Activated CD4-positive, alpha-beta T cell treated with anti-CD3 and anti-CD28 coated beads, Interleukin-2, amount 10 ng/mL, durations not matched to agents 7 days and 5 days (primary cell): ENCODE measurements around the gene TAF12. TPM values are rescaled to one million over a fixed set of nuclear protein-coding genes. Genes with fewer than 3 reads are reported as not detected.
A peak's percentile ranks its signal among the peaks of the same experiment; 100 is the strongest.
"Not testable (repeated sequence)": the region's sequence is repeated elsewhere in the genome, so short reads cannot be mapped to it uniquely, and the experiment has no call there.

Source experiments
- CTCF ChIA-PET: fragments of 350-600 bp; sonication (Branson Sonifier 250); formaldehyde crosslinking; loops from one replicate; lab custom pipeline; 2021; ENCODE audit warnings: antibody characterized with exemption; lab: Charles Lee
- POLR2A ChIA-PET: fragments of 350-600 bp; sonication (Branson Sonifier 250); formaldehyde crosslinking; loops from one replicate; lab custom pipeline; 2021; ENCODE audit warnings: antibody characterized with exemption; lab: Charles Lee
- DNase-seq: peaks from one replicate; pipeline ENCODE4 v3.0.0-alpha.2; 2020
- H3K27ac Mint-ChIP-seq: one replicate; pipeline ENCODE4 v1.8.0; 2021; ENCODE audit warnings: mild to moderate bottlenecking, moderate library complexity, mixed read lengths
- H3K27me3 Mint-ChIP-seq: one replicate; pipeline ENCODE4 v1.8.0; 2021; ENCODE audit warnings: mixed read lengths
- H3K36me3 Mint-ChIP-seq: one replicate; pipeline ENCODE4 v1.8.0; 2021; ENCODE audit warnings: low read depth, mixed read lengths
- H3K4me1 Mint-ChIP-seq: one replicate; pipeline ENCODE4 v1.8.0; 2021; ENCODE audit warnings: mixed read lengths
- H3K4me3 Mint-ChIP-seq: one replicate; pipeline ENCODE4 v1.8.0; 2021; ENCODE audit warnings: mild to moderate bottlenecking, moderate library complexity, mixed read lengths
- H3K9me3 Mint-ChIP-seq: one replicate; pipeline ENCODE4 v1.8.0; 2021; ENCODE audit warnings: mixed read lengths
- total RNA-seq, 2 experiments: library from RNA; stranded (reverse); gene quantifications; one replicate each; pipeline ENCODE4 v1.2.3, GENCODE V29; 2021

Gene TAF12
- total RNA-seq, 2 experiments from 2014 or later, result 31.0 to 40.4 TPM

DNA sequence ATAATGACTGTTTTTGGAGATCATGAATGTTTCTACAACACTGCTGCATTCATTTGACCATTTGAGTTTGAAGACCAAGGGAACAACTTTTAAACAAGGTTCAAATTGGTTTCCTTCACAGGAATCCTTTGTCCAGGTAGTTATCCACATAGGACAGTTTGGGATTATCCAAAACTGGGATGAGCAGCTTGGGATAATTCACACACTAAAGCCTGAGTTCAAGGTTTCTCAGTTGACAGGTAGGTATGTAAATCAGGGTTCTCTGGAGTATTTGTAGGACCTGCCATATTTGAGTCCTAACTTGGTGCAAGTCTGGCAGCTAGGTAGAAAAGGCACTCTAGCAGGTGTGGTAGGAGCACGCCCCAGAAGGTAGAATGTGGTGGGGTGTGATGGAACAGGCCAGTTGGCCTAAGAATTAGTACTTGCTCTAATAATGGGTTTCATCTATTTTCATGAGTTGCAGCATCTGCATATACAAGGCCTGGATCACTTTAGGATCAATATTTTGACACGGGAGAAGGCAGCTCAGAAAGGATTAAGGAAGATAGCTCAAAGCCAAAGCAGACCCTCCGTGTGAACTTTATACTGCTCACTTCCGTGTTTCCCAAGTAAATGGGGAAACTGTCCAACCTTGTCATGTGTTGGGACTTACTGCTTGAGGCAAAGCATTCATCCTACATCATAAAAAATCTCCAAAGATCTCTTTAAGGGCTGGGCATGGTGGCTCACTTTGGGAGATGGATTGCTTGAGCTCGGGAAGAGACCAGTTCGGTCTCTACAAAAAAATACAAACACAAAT lies 64.9 kb downstream of the TAF12 start:
- Mint-ChIP-seq H3K27me3 (no peaks in the 10 kb centered on the region), H3K4me1 (peaks cover 31% of the 10 kb centered on the region), H3K27ac (peak overlapping the region; percentile 58), H3K36me3 (peaks cover 50% of the 10 kb centered on the region), H3K4me3 (no peak overlapping the region), H3K9me3 (no peaks in the 10 kb centered on the region)
- DNase-seq, result no peak
- ChIA-PET POLR2A (no interaction called here), CTCF (interaction anchor here (1.2 to 1.9 kb wide), 6 partner anchors 8 to 159 kb away, joined by 3 to 6 read pairs (median 4); partner anchors contain the start of gene YTHDF2)

- POLR2A ChIA-PET, result no interaction called here
- CTCF ChIA-PET, result interaction anchor here (1.0 to 1.6 kb wide), 5 partner anchors 13 to 159 kb away, joined by 3 to 4 read pairs (median 3); partner anchors contain the start of gene YTHDF2
Observed at GRCh38 chr1:28577052-28577678, 65.7 kb downstream of the TAF12 start.

GRCh38 chr1:28573564-28573963 lies 69.3 kb downstream of the TAF12 start:
- no peaks in the 10 kb centered on the region for H3K9me3 Mint-ChIP-seq
- no peak overlapping the region for H3K27ac Mint-ChIP-seq
- ChIA-PET POLR2A (no interaction called here), CTCF (interaction anchor here (0.7 kb wide), 1 partner anchor 19 kb away, joined by 3 read pairs; the partner anchor contains the start of gene RAB42)
- no peaks in the 10 kb centered on the region for H3K27me3 Mint-ChIP-seq
- no peak for DNase-seq
- no peak overlapping the region for H3K4me3 Mint-ChIP-seq
- peaks cover 9% of the 10 kb centered on the region for H3K4me1 Mint-ChIP-seq
- peaks cover 34% of the 10 kb centered on the region for H3K36me3 Mint-ChIP-seq

More at GRCh38 chr1:28577052-28577678, 65.7 kb downstream of the TAF12 start:
- H3K27ac Mint-ChIP-seq, result peak overlapping the region; percentile 3
- DNase-seq, result no peak
- H3K4me1 Mint-ChIP-seq, result peaks cover 29% of the 10 kb centered on the region
- H3K27me3 Mint-ChIP-seq, result no peaks in the 10 kb centered on the region
- peaks cover 50% of the 10 kb centered on the region for H3K36me3 Mint-ChIP-seq
- no peak overlapping the region for H3K4me3 Mint-ChIP-seq
- no peaks in the 10 kb centered on the region for H3K9me3 Mint-ChIP-seq

DNA sequence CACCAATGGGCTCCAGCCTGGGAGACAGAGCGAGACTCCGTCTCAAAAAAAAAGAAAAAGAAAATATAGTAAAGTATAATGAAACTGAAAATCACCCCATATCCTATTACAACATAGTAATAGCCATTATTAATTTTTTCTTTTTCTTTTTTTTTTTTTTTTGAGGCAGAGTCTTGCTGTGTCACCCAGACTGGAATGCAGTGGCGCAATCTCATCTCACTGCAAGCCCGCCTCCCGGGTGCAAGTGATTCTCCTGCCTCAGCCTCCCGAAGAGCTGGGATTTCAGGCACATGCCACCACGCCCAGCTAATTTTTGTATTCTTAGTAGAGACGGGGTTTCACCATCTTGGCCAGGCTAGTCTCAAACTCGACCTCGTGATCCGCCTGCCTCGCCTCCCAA lies 70.0 kb downstream of the TAF12 start:
- H3K36me3 Mint-ChIP-seq, result peaks cover 35% of the 10 kb centered on the region
- H3K27ac Mint-ChIP-seq, H3K27me3 Mint-ChIP-seq, DNase-seq, H3K4me1 Mint-ChIP-seq, POLR2A ChIA-PET, H3K9me3 Mint-ChIP-seq, H3K4me3 Mint-ChIP-seq: not testable (repeated sequence)
- CTCF ChIA-PET, result interaction anchor here (0.6 to 0.9 kb wide), 3 partner anchors 8 to 209 kb away, joined by 3 to 5 read pairs (median 3); partner anchors contain the start of gene RAB42

GRCh38 chr1:28571911-28572310 lies 71.0 kb downstream of the TAF12 start:
- ChIA-PET CTCF (interaction anchor here (0.9 to 1.5 kb wide), 3 partner anchors 10 to 19 kb away, joined by 3 to 8 read pairs (median 6); partner anchors contain the start of gene TRNAU1AP), POLR2A (no interaction called here)
- DNase-seq, result no peak
- Mint-ChIP-seq H3K4me3 (no peak overlapping the region), H3K4me1 (no peaks in the 10 kb centered on the region), H3K27me3 (no peaks in the 10 kb centered on the region), H3K9me3 (no peaks in the 10 kb centered on the region), H3K36me3 (peaks cover 32% of the 10 kb centered on the region), H3K27ac (no peak overlapping the region)

DNA sequence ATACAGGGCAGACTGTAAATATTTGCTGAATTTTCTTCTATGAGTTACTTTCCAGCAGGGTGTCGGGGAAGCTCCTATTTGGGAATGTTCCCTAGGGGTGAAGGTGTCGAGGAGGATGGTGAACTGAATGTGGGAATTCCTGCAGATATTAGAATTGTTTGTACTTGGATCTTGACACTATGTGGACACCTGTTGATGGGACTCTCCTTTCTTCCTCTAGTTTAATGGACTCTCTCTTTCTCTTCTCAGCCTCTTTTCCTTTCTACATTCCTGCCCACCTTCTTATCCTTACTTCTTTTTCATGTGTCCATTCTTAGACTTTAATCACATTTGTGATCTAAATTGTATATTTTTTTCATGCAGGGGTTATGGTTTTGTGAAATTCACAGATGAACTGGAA lies 75.9 kb downstream of the TAF12 start:
- Mint-ChIP-seq H3K4me1 (no peaks in the 10 kb centered on the region), H3K36me3 (peaks cover 49% of the 10 kb centered on the region), H3K9me3 (no peaks in the 10 kb centered on the region), H3K4me3 (no peak overlapping the region), H3K27me3 (no peaks in the 10 kb centered on the region), H3K27ac (peak overlapping the region; percentile 37)
- POLR2A ChIA-PET, result no interaction called here
- CTCF ChIA-PET, result interaction anchor here (0.5 to 0.9 kb wide), 3 partner anchors 13 to 213 kb away, joined by 3 to 4 read pairs (median 4); no protein-coding TSS in a partner anchor
- no peak for DNase-seq

DNA sequence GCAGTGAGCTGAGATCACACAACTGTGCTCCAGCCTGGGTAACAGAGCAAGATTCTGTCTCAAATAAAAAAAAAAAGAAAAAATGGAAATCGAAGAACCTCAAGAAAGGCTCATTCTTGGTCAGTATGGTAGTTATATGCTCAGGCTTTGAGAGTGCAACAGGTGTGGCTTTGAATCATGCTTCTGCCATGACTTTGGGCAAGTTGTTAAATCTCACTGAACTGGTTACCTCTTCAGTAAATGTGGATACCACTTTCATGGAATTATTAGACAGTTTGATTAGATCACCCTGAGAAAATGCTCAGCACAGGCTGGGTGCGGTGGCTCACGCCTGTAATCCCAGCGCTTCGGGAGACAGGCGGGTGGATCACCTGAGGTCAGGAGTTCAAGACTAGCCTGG lies 77.1 kb downstream of the TAF12 start:
- H3K27me3 Mint-ChIP-seq, result no peaks in the 10 kb centered on the region
- CTCF ChIA-PET, result interaction anchor here (0.6 to 2.2 kb wide), 3 partner anchors 13 to 249 kb away, joined by 3 to 8 read pairs (median 6); no protein-coding TSS in a partner anchor
- H3K27ac Mint-ChIP-seq, result no peak overlapping the region
- no peaks in the 10 kb centered on the region for H3K4me1 Mint-ChIP-seq
- H3K9me3 Mint-ChIP-seq, result no peaks in the 10 kb centered on the region
- no peak for DNase-seq
- POLR2A ChIA-PET, result interaction anchor here (0.6 kb wide), 1 partner anchor 158 kb away, joined by 8 read pairs; no protein-coding TSS in a partner anchor
- H3K36me3 Mint-ChIP-seq, result peaks cover 49% of the 10 kb centered on the region
- no peak overlapping the region for H3K4me3 Mint-ChIP-seq

GRCh38 chr1:28565040-28565439 lies 77.8 kb downstream of the TAF12 start:
- H3K27ac Mint-ChIP-seq, result no peak overlapping the region
- H3K4me1 Mint-ChIP-seq, result no peaks in the 10 kb centered on the region
- CTCF ChIA-PET, result interaction anchor here (1.5 to 2.2 kb wide), 2 partner anchors 14 to 16 kb away, joined by 6 to 8 read pairs; no protein-coding TSS in a partner anchor
- H3K4me3 Mint-ChIP-seq, result no peak overlapping the region
- peaks cover 54% of the 10 kb centered on the region for H3K36me3 Mint-ChIP-seq
- no peak for DNase-seq
- POLR2A ChIA-PET, result interaction anchor here (1.0 kb wide), 1 partner anchor 12 kb away, joined by 3 read pairs; the partner anchor contains the start of gene TRNAU1AP
- H3K27me3 Mint-ChIP-seq, result no peaks in the 10 kb centered on the region
- no peaks in the 10 kb centered on the region for H3K9me3 Mint-ChIP-seq

DNA sequence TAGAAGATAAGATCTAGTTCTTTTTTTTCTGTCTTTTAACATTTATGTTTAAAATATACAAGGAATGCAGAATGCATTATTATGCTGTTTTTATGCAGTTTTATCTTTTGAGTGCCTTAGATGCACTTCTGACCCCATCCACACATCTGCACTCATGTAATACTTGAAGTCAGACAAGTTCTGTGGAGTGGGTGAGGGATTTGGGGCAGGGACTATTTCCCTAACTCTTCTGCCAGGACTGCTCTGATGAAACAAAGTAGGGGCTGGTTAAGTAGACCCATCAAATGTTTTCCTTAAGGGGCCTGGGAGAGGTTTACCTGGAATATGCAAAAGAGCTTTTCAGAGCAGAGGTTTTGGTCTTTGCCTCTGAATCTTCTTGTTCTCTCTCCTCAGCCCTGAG lies 78.6 kb downstream of the TAF12 start:
- Mint-ChIP-seq H3K4me1 (no peaks in the 10 kb centered on the region), H3K27ac (no peak overlapping the region), H3K27me3 (no peaks in the 10 kb centered on the region), H3K36me3 (peaks cover 60% of the 10 kb centered on the region), H3K4me3 (no peak overlapping the region), H3K9me3 (no peaks in the 10 kb centered on the region)
- ChIA-PET POLR2A (interaction anchor here (1.0 kb wide), 1 partner anchor 12 kb away, joined by 3 read pairs; the partner anchor contains the start of gene TRNAU1AP), CTCF (interaction anchor here (0.6 to 2.2 kb wide), 5 partner anchors 11 to 316 kb away, joined by 3 to 8 read pairs (median 3); partner anchors contain the start of gene TRNAU1AP)
- DNase-seq, result no peak

- Mint-ChIP-seq H3K27me3 (no peaks in the 10 kb centered on the region), H3K27ac (no peak overlapping the region), H3K9me3 (no peaks in the 10 kb centered on the region), H3K36me3 (peaks cover 57% of the 10 kb centered on the region), H3K4me1 (no peaks in the 10 kb centered on the region), H3K4me3 (no peak overlapping the region)
- CTCF ChIA-PET, result no interaction called here
- no peak for DNase-seq
- POLR2A ChIA-PET, result no interaction called here
Observed at GRCh38 chr1:28560886-28561285, 82.0 kb downstream of the TAF12 start.
